ENCODE results near the gene BACE2. TPM values are rescaled to one million over a fixed set of nuclear protein-coding genes. Genes with fewer than 3 reads are reported as not detected.
"Not testable (repeated sequence)": the region's sequence is repeated elsewhere in the genome, so short reads cannot be mapped to it uniquely, and the experiment has no call there.

BACE2 gene
- total RNA-seq, 1 donor = 3.0 TPM

GRCh38 chr21:41250519-41250918 lies 82.6 kb downstream of the BACE2 start:
- no peak for TF ChIP-seq CTCF (IDR thresholded peaks at IDR 0.05; ENCODE audit: insufficient read depth, low read depth, low read length)
- H3K4me3 ChIP-seq (ENCODE audit: low read depth, low read length) = no peak overlapping the region
- DNase-seq (ENCODE audit: low read depth) = peak; percentile 30

GRCh38 chr21:41251961-41252642 lies 84.1 kb downstream of the BACE2 start:
- no peak for TF ChIP-seq CTCF (IDR thresholded peaks at IDR 0.05; ENCODE audit: insufficient read depth, low read depth, low read length)
- no peak overlapping the region for H3K4me3 ChIP-seq (ENCODE audit: low read depth, low read length)
- DNase-seq (ENCODE audit: low read depth) = peak; percentile 12

- no peak for DNase-seq (ENCODE audit: low read depth)
- H3K4me3 ChIP-seq (ENCODE audit: low read depth, low read length) = no peak overlapping the region
- no peak for TF ChIP-seq CTCF (IDR thresholded peaks at IDR 0.05; ENCODE audit: insufficient read depth, low read depth, low read length)
Observed at GRCh38 chr21:41254090-41254700, 86.2 kb downstream of the BACE2 start.

- DNase-seq (ENCODE audit: low read depth) = no peak
- TF ChIP-seq CTCF (IDR thresholded peaks at IDR 0.05; ENCODE audit: insufficient read depth, low read depth, low read length) = no peak
Observed at GRCh38 chr21:41255190-41255589, 87.2 kb downstream of the BACE2 start.

GRCh38 chr21:41256231-41256630 lies 88.3 kb downstream of the BACE2 start:
- not testable (repeated sequence) for H3K4me3 ChIP-seq (ENCODE audit: low read depth, low read length); DNase-seq (ENCODE audit: low read depth)

More at GRCh38 chr21:41255190-41255589, 87.2 kb downstream of the BACE2 start:
- no peak overlapping the region for H3K4me3 ChIP-seq (ENCODE audit: low read depth, low read length)

- no peak for DNase-seq (ENCODE audit: low read depth)
- TF ChIP-seq CTCF (IDR thresholded peaks at IDR 0.05; ENCODE audit: insufficient read depth, low read depth, low read length) = no peak
Observed at GRCh38 chr21:41256771-41257702, 89.1 kb downstream of the BACE2 start.

GRCh38 chr21:41258617-41259016 lies 90.7 kb downstream of the BACE2 start:
- H3K4me3 ChIP-seq (ENCODE audit: low read depth, low read length) = no peak overlapping the region
- no peak for TF ChIP-seq CTCF (IDR thresholded peaks at IDR 0.05; ENCODE audit: insufficient read depth, low read depth, low read length)
- DNase-seq (ENCODE audit: low read depth) = no peak

More at GRCh38 chr21:41256771-41257702, 89.1 kb downstream of the BACE2 start:
- no peak overlapping the region for H3K4me3 ChIP-seq (ENCODE audit: low read depth, low read length)
